HG03439 (cell line): Measurements from ENCODE around the gene AKR1D1.
A peak's percentile ranks its signal among the peaks of the same experiment; 100 is the strongest.
"Not testable (repeated sequence)": the region's sequence is repeated elsewhere in the genome, so short reads cannot be mapped to it uniquely, and the experiment has no call there.

Experiments used
- ATAC-seq: cut with Tn5 transposase; IDR thresholded peaks from one replicate; pipeline ENCODE4 v1.9.1; 2021; ENCODE audit warnings: mild to moderate bottlenecking, moderate library complexity; ENCODE audit not compliant: unreplicated experiment

Gene AKR1D1

GRCh38 chr7:138116892-138117291, 40.6 kb downstream of the AKR1D1 start:
- no peak for ATAC-seq

- no peak for ATAC-seq
These were observed 44.0 kb downstream of the AKR1D1 start for GRCh38 chr7:138120140-138120827.

- no peak for ATAC-seq
These were observed 45.9 kb downstream of the AKR1D1 start for GRCh38 chr7:138122162-138122561.

GRCh38 chr7:138125119-138125518, 48.9 kb downstream of the AKR1D1 start:
- ATAC-seq: no peak

GRCh38 chr7:138125598-138126111, 49.4 kb downstream of the AKR1D1 start:
- no peak for ATAC-seq

GRCh38 chr7:138126928-138127327, 50.7 kb downstream of the AKR1D1 start:
- no peak for ATAC-seq

- ATAC-seq: no peak
These were observed 51.7 kb downstream of the AKR1D1 start for GRCh38 chr7:138127996-138128395.

GRCh38 chr7:138129551-138130165, 53.4 kb downstream of the AKR1D1 start:
- ATAC-seq: no peak

- peak; percentile 89 for ATAC-seq
These were observed 61.3 kb downstream of the AKR1D1 start for GRCh38 chr7:138137423-138138171.

GRCh38 chr7:138138244-138138643, 62.0 kb downstream of the AKR1D1 start:
- no peak for ATAC-seq

- ATAC-seq: no peak
These were observed 66.4 kb downstream of the AKR1D1 start for GRCh38 chr7:138142583-138143201.

- ATAC-seq: no peak
These were observed 68.7 kb downstream of the AKR1D1 start for GRCh38 chr7:138144958-138145357.

- ATAC-seq: not testable (repeated sequence)
These were observed 70.0 kb downstream of the AKR1D1 start for GRCh38 chr7:138146221-138146620.

GRCh38 chr7:138146757-138147734, 70.8 kb downstream of the AKR1D1 start:
- ATAC-seq: not testable (repeated sequence)

- no peak for ATAC-seq
These were observed 75.7 kb downstream of the AKR1D1 start for GRCh38 chr7:138151731-138152577.

GRCh38 chr7:138154661-138155060, 78.4 kb downstream of the AKR1D1 start:
- ATAC-seq: no peak

- ATAC-seq: no peak
These were observed 81.4 kb downstream of the AKR1D1 start for GRCh38 chr7:138157702-138158101.

GRCh38 chr7:138158739-138159528, 82.7 kb downstream of the AKR1D1 start:
- ATAC-seq: no peak
